Coronary artery (tissue), 2 donors: ENCODE data around the gene CCDC85C.
A peak's percentile ranks its signal among the peaks of the same experiment; 100 is the strongest.

ENCODE experiments used
- DNase-seq: peaks from one replicate; pipeline ENCODE4 v3.0.0-alpha.2; 2017; ENCODE audit warnings: low spot score
- H3K27ac ChIP-seq, 2 donors: fragments of 200-600 bp; sonication (generic); one replicate each; pipeline ENCODE4 v1.5.1; 2016 to 2019
- H3K4me3 ChIP-seq: fragments of 200-600 bp; sonication (generic); 2 replicates; pipeline ENCODE4 v1.5.1; 2016; ENCODE audit warnings: mild to moderate bottlenecking, moderate library complexity
- TF ChIP-seq, protein P1 (sequence below): fragments of 200-600 bp; sonication (generic); IDR thresholded peaks from one replicate; pipeline ENCODE4 v1.5.1; 2019; ENCODE audit warnings: antibody characterized with exemption

CCDC85C gene

DNA sequence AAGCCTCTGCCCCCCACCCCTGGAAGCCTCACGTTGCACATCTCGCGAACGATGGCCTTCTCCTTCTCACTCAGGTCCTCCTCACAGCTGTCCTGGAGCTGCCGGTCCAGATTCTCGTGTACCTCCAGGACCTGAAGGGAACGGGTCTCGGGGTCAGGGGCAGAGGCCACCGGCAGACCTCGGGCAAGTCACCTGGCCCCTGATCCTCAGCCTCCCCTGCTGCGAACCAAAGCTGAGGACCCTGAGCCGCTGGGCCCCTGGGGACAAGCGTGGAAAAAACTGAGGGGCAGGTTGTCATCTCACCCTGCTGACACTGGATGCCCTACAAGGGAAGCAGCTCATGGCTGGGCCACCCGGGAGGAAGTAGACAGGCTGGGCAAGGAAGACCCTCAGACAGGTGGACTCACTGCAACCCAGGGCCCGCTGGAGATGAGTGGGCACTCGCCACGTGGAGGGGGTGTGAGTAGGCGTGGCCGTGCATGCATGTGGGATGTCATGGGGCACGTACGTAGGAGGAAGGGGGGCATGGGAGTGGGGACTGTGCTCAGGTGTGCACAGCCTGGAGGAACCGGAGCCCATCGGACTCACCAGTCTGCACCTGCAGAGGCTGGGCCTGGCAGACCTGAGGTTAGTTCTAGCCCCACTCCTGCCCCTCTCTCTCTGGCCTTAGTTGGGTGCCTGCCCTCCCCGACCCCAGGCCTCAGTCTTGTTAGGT lies 87.7 kb downstream of the CCDC85C start:
- Histone ChIP-seq H3K27ac (no peak overlapping the region), H3K4me3 (no peak overlapping the region)
- DNase-seq: peak; percentile 67
- TF ChIP-seq, protein P1, sequence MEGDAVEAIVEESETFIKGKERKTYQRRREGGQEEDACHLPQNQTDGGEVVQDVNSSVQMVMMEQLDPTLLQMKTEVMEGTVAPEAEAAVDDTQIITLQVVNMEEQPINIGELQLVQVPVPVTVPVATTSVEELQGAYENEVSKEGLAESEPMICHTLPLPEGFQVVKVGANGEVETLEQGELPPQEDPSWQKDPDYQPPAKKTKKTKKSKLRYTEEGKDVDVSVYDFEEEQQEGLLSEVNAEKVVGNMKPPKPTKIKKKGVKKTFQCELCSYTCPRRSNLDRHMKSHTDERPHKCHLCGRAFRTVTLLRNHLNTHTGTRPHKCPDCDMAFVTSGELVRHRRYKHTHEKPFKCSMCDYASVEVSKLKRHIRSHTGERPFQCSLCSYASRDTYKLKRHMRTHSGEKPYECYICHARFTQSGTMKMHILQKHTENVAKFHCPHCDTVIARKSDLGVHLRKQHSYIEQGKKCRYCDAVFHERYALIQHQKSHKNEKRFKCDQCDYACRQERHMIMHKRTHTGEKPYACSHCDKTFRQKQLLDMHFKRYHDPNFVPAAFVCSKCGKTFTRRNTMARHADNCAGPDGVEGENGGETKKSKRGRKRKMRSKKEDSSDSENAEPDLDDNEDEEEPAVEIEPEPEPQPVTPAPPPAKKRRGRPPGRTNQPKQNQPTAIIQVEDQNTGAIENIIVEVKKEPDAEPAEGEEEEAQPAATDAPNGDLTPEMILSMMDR: no peak

DNA sequence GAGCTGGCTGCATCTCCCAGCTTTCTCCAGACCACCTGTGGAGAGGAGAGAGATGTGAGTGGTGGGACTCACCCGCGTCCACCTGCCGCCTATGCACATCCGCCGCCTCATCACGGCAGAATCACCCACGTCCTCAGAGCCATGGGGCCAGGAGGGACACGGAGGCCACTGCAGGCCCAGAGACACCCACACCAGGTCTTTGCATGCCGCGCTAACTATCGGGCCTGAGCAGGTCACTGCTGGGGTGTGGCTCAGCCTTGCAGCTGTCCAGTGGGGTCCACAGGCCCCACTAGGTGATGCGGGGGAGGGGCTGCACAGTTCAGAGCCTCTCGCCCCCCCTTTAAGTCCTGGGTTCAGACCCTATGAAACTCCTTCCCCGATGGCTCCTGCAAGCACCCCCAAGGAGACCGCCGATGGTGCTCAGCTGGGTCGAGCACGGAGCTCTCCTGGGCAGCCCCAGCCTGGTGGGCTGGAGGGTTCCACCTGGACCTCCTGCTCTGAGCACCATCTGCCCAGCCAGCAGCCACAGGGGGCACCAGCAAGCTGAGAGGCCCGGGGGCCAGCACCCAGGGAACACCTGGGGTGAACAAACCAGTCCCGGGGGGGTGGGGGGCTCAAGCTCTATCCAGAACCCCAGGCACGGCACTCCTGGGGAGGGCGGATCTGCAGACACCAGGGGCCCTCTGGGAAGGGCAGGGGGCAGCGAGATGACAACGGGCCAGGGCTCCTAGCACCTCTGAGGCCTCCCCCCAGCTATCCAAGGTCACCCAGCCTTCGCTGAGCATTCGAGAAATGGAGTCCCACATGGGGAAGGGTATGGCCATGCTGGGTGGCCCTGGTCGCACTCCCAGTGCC lies 88.5 kb downstream of the CCDC85C start:
- TF ChIP-seq, protein P1: no peak
- no peak overlapping the region for H3K4me3 ChIP-seq
- H3K27ac ChIP-seq: no peak overlapping the region
- peak; percentile 66 for DNase-seq

DNA sequence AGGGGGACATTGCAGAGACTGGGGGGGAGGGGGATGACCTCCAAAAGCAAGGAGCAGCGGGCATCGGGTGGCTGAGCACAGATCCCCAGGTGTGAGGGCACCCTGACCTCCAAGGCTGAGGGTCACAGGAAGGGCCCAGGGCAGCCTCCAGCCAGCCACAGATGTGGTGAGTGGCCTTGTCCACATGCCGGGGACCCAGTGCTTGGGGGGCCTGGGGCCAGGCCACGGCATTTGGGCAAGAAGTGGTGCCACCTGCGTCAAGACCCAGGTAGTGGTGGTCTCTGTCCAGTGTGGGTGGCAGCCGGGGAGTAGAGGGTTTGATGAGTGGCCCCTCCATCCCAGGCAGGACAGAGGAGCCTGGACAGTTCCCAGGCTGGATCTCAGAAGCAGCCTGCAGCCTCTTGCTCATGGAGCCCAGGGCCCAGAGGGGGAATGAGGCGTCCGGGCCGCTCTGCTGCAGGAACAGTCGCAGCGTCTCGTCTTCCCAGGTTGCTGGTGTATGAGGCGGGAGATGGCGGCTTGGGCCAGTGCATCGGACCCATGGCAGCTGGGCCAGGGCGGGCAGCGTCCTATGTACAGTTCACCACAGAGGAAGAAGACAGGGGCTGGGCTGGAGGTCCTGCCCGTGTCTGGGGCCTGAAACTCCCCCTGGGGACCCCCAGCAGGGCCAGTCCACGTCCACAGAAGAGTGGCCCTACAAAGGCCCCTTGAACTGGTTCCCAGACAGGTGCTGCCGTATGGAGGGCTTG lies 89.3 kb downstream of the CCDC85C start:
- H3K4me3 ChIP-seq: no peak overlapping the region
- no peak overlapping the region for H3K27ac ChIP-seq
- TF ChIP-seq, protein P1: no peak
- peak; percentile 72 for DNase-seq

DNA sequence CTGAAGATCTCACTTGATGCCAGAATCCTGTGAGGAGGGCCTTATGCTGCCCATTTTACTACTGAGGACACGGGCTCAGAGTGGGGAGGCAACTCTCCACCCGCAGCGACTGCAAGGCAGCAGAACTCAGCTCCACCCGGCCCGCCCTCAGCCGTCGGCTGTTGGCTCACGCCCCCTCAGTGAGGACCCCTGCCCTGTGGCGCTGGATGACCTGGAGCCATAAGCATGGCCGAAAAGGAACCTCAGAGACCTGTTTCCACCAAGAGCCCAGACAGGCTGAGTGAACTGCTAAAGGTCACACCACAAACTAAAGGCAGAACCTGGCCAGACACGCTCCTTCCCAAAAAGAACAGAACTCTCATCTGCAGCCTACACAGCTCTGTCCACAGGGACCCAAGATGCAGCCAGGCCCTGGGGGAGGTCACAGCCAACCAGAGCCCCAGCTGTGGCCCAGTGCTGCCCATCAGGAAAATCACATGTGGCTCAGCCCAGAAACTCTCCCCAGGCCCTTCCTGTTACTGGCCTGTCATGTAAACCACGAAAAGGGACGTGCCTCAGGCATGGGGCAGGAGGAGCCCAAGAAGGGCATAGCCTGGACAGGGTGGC lies 90.0 kb downstream of the CCDC85C start:
- peak; percentile 71 for DNase-seq

DNA sequence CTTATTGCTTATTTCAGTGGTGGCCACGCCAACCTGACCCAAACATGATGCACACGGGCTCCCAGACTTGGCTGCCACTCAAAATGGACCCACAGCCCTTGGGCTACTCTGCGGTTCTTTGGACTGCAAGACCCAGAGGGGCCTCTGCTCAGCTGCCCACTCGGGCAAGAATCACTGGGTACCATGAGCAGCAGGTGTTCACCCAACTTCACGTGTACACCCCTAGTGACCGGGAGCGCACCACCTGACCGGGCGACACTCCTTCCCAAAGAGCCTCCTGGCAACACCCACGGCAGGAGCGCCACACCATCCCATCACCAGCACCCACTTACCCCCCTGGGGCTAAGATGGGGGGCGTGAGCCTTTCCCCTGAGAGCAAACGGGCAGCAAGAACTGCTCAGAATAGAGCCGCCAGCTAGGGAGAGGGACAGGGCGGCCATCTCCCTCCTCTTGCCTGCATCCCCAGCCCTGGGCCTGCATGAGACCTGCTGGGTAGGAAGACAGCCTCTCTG lies 90.8 kb downstream of the CCDC85C start:
- no peak for DNase-seq
- TF ChIP-seq, protein P1: no peak
- no peak overlapping the region for H3K4me3 ChIP-seq
- H3K27ac ChIP-seq: no peak overlapping the region

More for the DNA sequence above, 90.0 kb downstream of the CCDC85C start:
- no peak overlapping the region for H3K4me3 ChIP-seq
- TF ChIP-seq, protein P1: no peak
- no peak overlapping the region for H3K27ac ChIP-seq

DNA sequence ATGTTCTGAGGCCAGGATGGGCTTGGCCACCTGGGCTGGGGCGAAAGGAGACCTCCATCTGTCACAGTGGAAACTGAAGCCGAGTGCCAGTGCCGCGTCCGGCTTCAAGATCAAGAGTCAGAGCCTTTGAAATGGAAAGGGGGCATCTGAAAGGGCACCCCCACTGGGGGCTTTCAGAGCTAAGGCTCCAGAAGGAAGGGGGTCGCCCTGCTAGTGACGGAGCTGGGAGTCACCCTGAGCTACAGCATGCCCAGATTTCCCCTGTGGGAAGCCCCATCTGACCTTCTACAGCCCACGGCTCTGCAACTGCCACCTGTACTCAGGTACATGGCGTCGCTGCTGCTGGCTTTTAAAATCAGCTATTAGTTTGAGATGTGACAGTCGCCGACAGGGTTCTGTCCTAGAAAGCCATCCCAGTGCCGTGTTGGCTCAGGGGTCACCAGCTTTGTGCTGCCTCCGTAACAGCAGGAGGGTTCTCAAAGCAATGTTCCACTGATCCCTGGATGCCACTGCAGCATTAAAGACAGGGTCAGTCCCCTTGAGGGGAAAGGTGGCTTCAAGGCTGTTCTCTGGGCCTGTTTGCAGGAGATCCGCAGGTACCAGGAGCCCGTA lies 91.3 kb downstream of the CCDC85C start:
- Histone ChIP-seq H3K4me3 (no peak overlapping the region), H3K27ac (no peak overlapping the region)
- TF ChIP-seq, protein P1: no peak
- DNase-seq: no peak
